Measurements from ENCODE around the gene SF3A1.

- no peak for TF ChIP-seq MAFK (IDR thresholded peaks at IDR 0.05; ENCODE audit: low read length)
- no peak for TF ChIP-seq EP300 (IDR thresholded peaks at IDR 0.05; ENCODE audit: low read length)
- no peak for TF ChIP-seq DNMT1 (IDR thresholded peaks at IDR 0.05)
- TF ChIP-seq ZNF407 (IDR thresholded peaks at IDR 0.05; ENCODE audit: low read depth), result no peak
- no peak for TF ChIP-seq ZC3H11A (IDR thresholded peaks at IDR 0.05; ENCODE audit: low read depth, low read length)
Measured at GRCh38 chr22:30356449-30357235, at the start of gene SF3A1, which contains the start of gene CCDC157.

All from K562 (cell line).